MM.1S (cell line): ENCODE data around the gene STEAP1.

Experiments
- CTCF ChIP-seq: fragments of 300-600 bp; sonication (generic); IDR thresholded peaks from 2 replicates; pipeline ENCODE4 v1.5.1; 2016; ENCODE audit warnings: antibody characterized with exemption, low read length, mixed read lengths
- EZH2 ChIP-seq: fragments of 300-600 bp; sonication (generic); optimal IDR thresholded peaks from 2 replicates; pipeline ENCODE3; 2017; ENCODE audit warnings: low read depth, mild to moderate bottlenecking, antibody characterized with exemption, low read length, mixed read lengths
- EZH2phosphoT487 ChIP-seq: fragments of 300-600 bp; sonication (generic); IDR thresholded peaks from 2 replicates; pipeline ENCODE4 v1.6.1; 2018; ENCODE audit warnings: antibody characterized with exemption, low read length

- TF ChIP-seq CTCF: no peak
- no peak for TF ChIP-seq EZH2phosphoT487
- no peak for TF ChIP-seq EZH2
These were observed 47.4 kb downstream of the STEAP1 start for GRCh38 chr7:90201500-90202195.
